ENCODE results near the gene ATG7.

GRCh38 chr3:11565072-11565471, 292.9 kb downstream of the ATG7 start:
- TF ChIP-seq POLR2A (IDR thresholded peaks at IDR 0.05; ENCODE audit: low read depth, low read length): no peak
- no peak for TF ChIP-seq POLR2AphosphoS5 (IDR thresholded peaks at IDR 0.05; ENCODE audit: low read depth, low read length)
- no peak for TF ChIP-seq TAF1 (IDR thresholded peaks at IDR 0.05; ENCODE audit: borderline replicate concordance, low read depth, low read length)

Data from GM12892 (cell line).